ENCODE data around the gene HIC1. TPM values are rescaled to one million over a fixed set of nuclear protein-coding genes. Genes with fewer than 3 reads are reported as not detected.

Gene HIC1
- total and polyA plus RNA-seq, 9 of the 15 experiments (the other 6 are each of a cell fraction or from before 2014, with no cell fraction given) = 0.01 to 2.5 (median 0.18) TPM

- Histone ChIP-seq H3K79me2 (ENCODE audit: control insufficient read depth, insufficient read depth, low read length) (peaks cover 14% of the 10 kb centered on the region), H2AFZ (ENCODE audit: low read depth, low read length) (peak overlapping the region; percentile 90), H3K9ac (ENCODE audit: insufficient read depth in 1 of 2, low read depth in 2 of 2, low read length in 2 of 2) (peak overlapping the region; percentile 86 to 92; a peak in 3 of 4 replicates), H3K4me1 (replicated peaks in 1 of 2; ENCODE audit: control insufficient read depth in 2 of 2, insufficient read depth in 2 of 2, low read length in 2 of 2) (peaks cover 3 to 20% of the 10 kb centered on the region in 2 experiments; a peak in 4 of 5 replicates), H3K27ac (ENCODE audit: extremely low read depth, low read depth, low read length) (no peak overlapping the region; the same call in 2 of the 3 replicates), H3K36me3 (ENCODE audit: control insufficient read depth, insufficient read depth, low read length) (peaks cover 38% of the 10 kb centered on the region; the same call in 2 of the 3 replicates), H3K27me3 (ENCODE audit: control insufficient read depth in 2 of 2, insufficient read depth in 2 of 2, low read length in 2 of 2) (no peaks in the 10 kb centered on the region), H4K20me1 (replicated peaks; ENCODE audit: control insufficient read depth, insufficient read depth, low read length) (no peaks in the 10 kb centered on the region), H3K4me3 (peak overlapping the region; percentile 67), H3K4me2 (ENCODE audit: insufficient read depth, low read length) (peak overlapping the region; percentile 82), H3K9me1 (ENCODE audit: control insufficient read depth, insufficient read depth, low read length) (no peaks in the 10 kb centered on the region), H3K9me3 (replicated peaks; ENCODE audit: control insufficient read depth, insufficient read depth, low read depth, low read length) (no peaks in the 10 kb centered on the region)
- in situ Hi-C loops (cut with MboI) (no loop called here), intact Hi-C loops (cut with micrococcal nuclease) (no loop called here)
- FAIRE-seq = no peak
- DNase-seq (ENCODE audit: extremely low read depth in 1 of 4, low spot score in 3 of 4) = no peak
- WGBS (ENCODE audit: insufficient coverage, low coverage, missing lambda C conversion rate) = 52% methylated on average over 11 of the region's 16 CpGs
- CTCF ChIA-PET (ENCODE audit: low intra/inter-chr PET ratio) = interaction anchor here (0.5 to 0.9 kb wide), 3 partner anchors 132 to 175 kb away, joined by 3 read pairs; no protein-coding TSS in a partner anchor
- POLR2A ChIA-PET = interaction anchor here (0.6 to 1.1 kb wide), 2 partner anchors 9 to 205 kb away, joined by 3 read pairs; no protein-coding TSS in a partner anchor
- ATAC-seq = no peak
- BruUV-seq (replicated peaks) = no TSS peak
- TF ChIP-seq RREB1 (CRISPR knock-in tag; IDR thresholded peaks at IDR 0.05) (no peak), HLTF (IDR thresholded peaks at IDR 0.05) (no peak), CBX2 (IDR thresholded peaks at IDR 0.05; ENCODE audit: insufficient read depth, low read length, poor library complexity, severe bottlenecking) (no peak), PHF20 (IDR thresholded peaks at IDR 0.05; ENCODE audit: partially characterized antibody) (no peak), MBD1 (CRISPR knock-in tag; IDR thresholded peaks at IDR 0.05) (no peak), HMG20B (CRISPR knock-in tag; IDR thresholded peaks at IDR 0.05) (no peak), SMARCE1 (IDR thresholded peaks at IDR 0.05) (no peak), HDAC2 (IDR thresholded peaks at IDR 0.05) (no peak), CBFA2T2 (conservative IDR thresholded peaks at IDR 0.05) (no peak), ZNF79 (CRISPR knock-in tag; IDR thresholded peaks at IDR 0.05; ENCODE audit: low read depth) (no peak), IRF2 (CRISPR knock-in tag; IDR thresholded peaks at IDR 0.05) (no peak), PHF8 (IDR thresholded peaks at IDR 0.05; ENCODE audit: borderline replicate concordance, low read length) (no peak), SRSF3 (IDR thresholded peaks at IDR 0.05; ENCODE audit: insufficient read depth, low read length) (no peak), MAX (CRISPR knock-in tag; IDR thresholded peaks at IDR 0.05) (no peak), ZNF354B (CRISPR knock-in tag; IDR thresholded peaks at IDR 0.05) (no peak)
Observed at GRCh38 chr17:2040942-2041560, 13.9 kb upstream of the HIC1 start.

All from K562 (cell line).